PFSK-1 (cell line): ENCODE data around the gene SKAP2.

Experiments
- FOXP2 ChIP-seq: optimal IDR thresholded peaks from 2 replicates; pipeline ENCODE3; 2011; ENCODE audit warnings: borderline replicate concordance, control low read depth, inconsistent platforms; ENCODE audit not compliant: insufficient read depth; ENCODE audit errors: extremely low read length, extremely low read depth
- POLR2AphosphoS5 ChIP-seq: IDR thresholded peaks from 2 replicates; pipeline ENCODE4 v1.6.1; 2012; ENCODE audit warnings: low read depth, mild to moderate bottlenecking, control low read depth, low read length, moderate library complexity
- SIN3A ChIP-seq: IDR thresholded peaks from 2 replicates; pipeline ENCODE4 v1.6.1; 2012; ENCODE audit warnings: mild to moderate bottlenecking, low read length, moderate library complexity, borderline replicate concordance; ENCODE audit not compliant: insufficient read depth
- TAF1 ChIP-seq: IDR thresholded peaks from 2 replicates; pipeline ENCODE4 v1.6.1; 2012; ENCODE audit warnings: low read length, control low read depth, borderline replicate concordance; ENCODE audit not compliant: insufficient read depth
- TF ChIP-seq, protein P1 (sequence below), 2 experiments: IDR thresholded peaks; 2 replicates each; pipeline versions ENCODE4 v1.6.1 to v1.8.0; 2011 to 2012; ENCODE audit warnings: low read depth in 2 of 2, low read length in 2 of 2, control low read depth in 1 of 2, inconsistent platforms in 1 of 2, mild to moderate bottlenecking in 1 of 2, moderate library complexity in 1 of 2; ENCODE audit not compliant: insufficient read depth in 1 of 2

The SKAP2 gene

GRCh38 chr7:26709210-26709990, 155.0 kb downstream of the SKAP2 start:
- no peak for TF ChIP-seq TAF1
- no peak for TF ChIP-seq SIN3A
- TF ChIP-seq, protein P1, sequence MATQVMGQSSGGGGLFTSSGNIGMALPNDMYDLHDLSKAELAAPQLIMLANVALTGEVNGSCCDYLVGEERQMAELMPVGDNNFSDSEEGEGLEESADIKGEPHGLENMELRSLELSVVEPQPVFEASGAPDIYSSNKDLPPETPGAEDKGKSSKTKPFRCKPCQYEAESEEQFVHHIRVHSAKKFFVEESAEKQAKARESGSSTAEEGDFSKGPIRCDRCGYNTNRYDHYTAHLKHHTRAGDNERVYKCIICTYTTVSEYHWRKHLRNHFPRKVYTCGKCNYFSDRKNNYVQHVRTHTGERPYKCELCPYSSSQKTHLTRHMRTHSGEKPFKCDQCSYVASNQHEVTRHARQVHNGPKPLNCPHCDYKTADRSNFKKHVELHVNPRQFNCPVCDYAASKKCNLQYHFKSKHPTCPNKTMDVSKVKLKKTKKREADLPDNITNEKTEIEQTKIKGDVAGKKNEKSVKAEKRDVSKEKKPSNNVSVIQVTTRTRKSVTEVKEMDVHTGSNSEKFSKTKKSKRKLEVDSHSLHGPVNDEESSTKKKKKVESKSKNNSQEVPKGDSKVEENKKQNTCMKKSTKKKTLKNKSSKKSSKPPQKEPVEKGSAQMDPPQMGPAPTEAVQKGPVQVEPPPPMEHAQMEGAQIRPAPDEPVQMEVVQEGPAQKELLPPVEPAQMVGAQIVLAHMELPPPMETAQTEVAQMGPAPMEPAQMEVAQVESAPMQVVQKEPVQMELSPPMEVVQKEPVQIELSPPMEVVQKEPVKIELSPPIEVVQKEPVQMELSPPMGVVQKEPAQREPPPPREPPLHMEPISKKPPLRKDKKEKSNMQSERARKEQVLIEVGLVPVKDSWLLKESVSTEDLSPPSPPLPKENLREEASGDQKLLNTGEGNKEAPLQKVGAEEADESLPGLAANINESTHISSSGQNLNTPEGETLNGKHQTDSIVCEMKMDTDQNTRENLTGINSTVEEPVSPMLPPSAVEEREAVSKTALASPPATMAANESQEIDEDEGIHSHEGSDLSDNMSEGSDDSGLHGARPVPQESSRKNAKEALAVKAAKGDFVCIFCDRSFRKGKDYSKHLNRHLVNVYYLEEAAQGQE (IDR thresholded peaks at IDR 0.05; ENCODE audit: insufficient read depth in 1 of 2, low read depth in 2 of 2, low read length in 2 of 2): no peak
- no peak for TF ChIP-seq POLR2AphosphoS5
- TF ChIP-seq FOXP2: no peak

DNA sequence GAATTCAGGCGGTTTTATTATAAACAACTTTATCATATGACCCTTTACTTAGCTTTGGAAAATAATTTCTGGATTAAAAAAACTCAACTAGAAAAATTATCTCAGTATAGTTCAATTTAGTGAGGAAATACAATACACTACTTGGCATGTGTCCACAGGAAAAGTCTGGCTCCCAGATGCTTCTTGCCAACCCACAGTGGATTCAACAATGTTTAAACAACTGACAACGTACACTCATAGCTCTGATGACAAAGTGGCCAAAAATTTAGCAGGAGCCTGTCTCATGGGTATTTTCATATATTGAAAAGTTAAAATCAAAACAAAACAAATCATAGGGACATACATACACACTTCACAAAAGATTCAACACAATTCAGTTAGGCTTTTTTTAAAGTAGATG, 158.8 kb downstream of the SKAP2 start:
- TF ChIP-seq POLR2AphosphoS5 (no peak), SIN3A (no peak), FOXP2 (no peak), TAF1 (no peak)
- TF ChIP-seq, protein P1 (IDR thresholded peaks at IDR 0.05; ENCODE audit: insufficient read depth in 1 of 2, low read depth in 2 of 2, low read length in 2 of 2): no peak

DNA sequence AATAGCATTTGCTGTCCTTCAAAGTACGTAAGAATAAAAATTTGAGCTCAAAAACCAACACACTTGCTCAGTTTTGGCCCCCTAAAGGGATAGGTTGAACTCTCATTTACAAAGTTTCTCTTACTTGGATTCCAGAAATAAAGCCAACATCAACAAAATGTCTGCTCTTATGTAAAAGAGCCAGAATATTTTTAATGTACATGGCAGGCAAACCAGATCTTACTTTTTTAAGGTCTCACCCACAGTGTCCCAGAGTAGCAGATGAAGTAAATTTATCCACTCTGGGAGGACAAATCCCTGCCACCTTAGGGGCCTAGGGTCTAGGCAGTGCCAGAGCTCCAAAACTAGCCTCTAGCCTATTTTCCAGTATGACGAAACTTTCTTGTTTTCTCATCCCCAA, 159.6 kb downstream of the SKAP2 start:
- TF ChIP-seq SIN3A: no peak

DNA sequence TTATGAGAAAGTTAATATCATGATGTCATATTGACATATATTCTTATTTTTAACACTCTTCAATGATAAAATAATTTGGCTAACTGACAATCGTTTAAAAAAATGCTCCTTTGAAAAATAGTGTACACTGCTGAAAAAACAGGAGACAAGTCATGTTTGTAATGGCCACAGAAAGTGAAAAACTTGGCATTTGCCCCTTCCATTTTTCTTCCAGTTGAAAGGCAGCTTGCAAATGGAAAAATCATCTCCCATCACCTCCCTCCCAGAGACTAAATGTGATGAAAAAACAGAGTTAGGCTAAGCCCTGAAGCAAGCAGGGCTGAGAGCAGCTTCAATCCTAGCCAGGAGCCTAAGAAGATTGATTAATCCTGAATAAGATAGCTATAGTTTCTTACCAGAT, 160.4 kb downstream of the SKAP2 start:
- no peak for TF ChIP-seq FOXP2
- no peak for TF ChIP-seq POLR2AphosphoS5
- TF ChIP-seq SIN3A: no peak
- TF ChIP-seq, protein P1 (IDR thresholded peaks at IDR 0.05; ENCODE audit: insufficient read depth in 1 of 2, low read depth in 2 of 2, low read length in 2 of 2): no peak
- no peak for TF ChIP-seq TAF1

DNA sequence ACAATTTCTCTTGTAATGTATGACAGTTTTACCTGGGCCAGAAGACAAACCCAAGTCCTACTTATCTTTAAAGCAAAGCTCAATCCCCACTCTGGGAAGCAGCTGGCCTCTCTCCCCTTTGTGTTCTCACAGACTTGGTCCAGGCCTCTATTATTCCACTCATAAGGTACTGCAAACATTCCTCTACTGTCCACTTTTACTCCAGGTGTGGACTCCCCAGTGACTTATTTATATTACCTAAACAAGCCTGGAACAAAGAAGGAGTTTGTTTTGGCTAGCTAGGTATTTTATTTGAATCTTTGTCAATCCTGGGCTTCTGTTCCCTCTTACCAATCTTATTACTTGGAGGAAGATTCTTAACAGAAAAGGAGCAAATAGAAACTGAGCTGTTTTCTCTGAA, 163.5 kb downstream of the SKAP2 start:
- TF ChIP-seq SIN3A (no peak), TAF1 (no peak), POLR2AphosphoS5 (no peak), FOXP2 (no peak)
- TF ChIP-seq, protein P1 (IDR thresholded peaks at IDR 0.05; ENCODE audit: insufficient read depth in 1 of 2, low read depth in 2 of 2, low read length in 2 of 2): no peak
